Middle frontal gyrus (tissue), 1 donor: ENCODE results near the gene MSTO1.
"Not testable (repeated sequence)": the region's sequence is repeated elsewhere in the genome, so short reads cannot be mapped to it uniquely, and the experiment has no call there.

ENCODE experiments used
- DNase-seq: peaks from one replicate; pipeline ENCODE4 v3.0.0-alpha.2; 2015; ENCODE audit warnings: low spot score; ENCODE audit errors: extremely low spot score

The MSTO1 gene

GRCh38 chr1:155609515-155610256 lies at the start of gene MSTO1:
Gene MSTO1 (plus strand): TSS chr1:155610218. CDS start chr1:155610249, 31 bp downstream.
- peak; percentile 94 for DNase-seq

GRCh38 chr1:155561779-155562580 lies 48.0 kb upstream of the MSTO1 start:
- not testable (repeated sequence) for DNase-seq

GRCh38 chr1:155562581-155563376 lies 47.2 kb upstream of the MSTO1 start, which contains the start of gene ASH1L:
Gene ASH1L (minus strand): TSS chr1:155562803. CDS start chr1:155521519, 41,284 bp downstream.
- DNase-seq: peak; percentile 74

- not testable (repeated sequence) for DNase-seq
Measured at GRCh38 chr1:155563377-155564022, 46.5 kb upstream of the MSTO1 start.

DNA sequence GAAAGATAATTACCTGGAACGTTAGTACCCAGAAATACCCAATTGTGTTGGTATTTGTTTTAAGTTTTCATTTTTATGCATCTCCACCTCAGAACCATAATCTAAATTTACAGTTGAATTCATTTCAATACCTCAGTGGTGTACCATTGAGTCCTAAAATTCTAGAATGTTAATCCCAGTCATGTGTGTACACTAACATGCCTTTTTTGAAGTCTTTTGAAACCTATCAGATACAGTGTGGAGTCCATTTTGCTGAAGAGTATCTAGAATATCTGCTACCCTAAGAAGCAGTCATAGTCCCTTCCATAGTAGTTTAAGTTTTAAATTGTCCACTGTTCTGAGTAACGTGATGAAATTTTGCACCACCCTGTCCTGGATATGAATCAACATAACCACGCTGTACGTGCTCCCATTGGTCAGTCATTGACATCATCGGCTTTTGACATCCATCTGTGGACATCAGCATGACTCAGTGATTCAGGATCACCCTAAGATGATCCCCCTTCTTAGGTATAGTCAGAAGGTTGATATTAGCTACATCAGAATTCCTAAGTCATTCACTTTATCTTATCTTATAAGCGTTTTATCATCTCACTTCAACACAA lies 39.9 kb upstream of the MSTO1 start:
- DNase-seq: no peak

- no peak for DNase-seq
Measured at GRCh38 chr1:155570593-155570990, 39.4 kb upstream of the MSTO1 start.

DNA sequence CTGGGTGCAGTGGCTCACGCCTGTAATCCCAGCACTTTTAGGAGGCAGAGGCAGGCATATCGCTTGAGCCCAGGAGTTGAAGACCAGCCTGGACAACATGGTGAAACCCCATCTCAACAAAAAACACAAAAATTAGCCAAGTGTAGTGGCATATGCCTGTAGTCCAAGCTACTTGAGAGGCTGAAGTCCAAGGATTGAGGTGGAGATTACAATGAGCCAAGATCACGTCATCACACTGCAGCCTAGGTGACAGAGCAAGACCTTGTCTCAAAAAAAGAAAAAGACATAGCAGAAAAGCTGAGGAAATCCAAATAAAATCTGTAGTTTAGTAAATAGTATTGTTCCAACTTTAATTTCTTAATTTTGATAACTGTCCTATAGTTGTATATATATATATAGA lies 35.9 kb upstream of the MSTO1 start:
- no peak for DNase-seq

DNA sequence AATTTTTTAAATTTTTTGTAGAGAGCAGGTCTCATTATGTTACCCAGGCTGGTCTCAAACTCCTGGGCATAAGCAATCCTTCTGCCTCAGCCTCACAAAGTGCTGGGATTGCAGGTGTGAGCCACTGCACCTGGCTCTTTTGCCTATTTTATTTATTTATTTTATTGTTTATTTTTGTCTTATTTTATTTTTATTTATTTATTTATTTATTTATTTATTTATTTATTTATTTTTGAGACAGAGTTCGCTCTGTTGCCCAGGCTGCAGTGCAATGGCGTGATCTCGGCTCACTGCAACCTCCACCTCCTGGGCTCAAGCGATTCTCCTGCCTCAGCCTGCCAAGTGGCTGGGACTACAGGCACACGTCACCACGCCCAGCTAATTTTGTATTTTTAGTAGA lies 34.4 kb upstream of the MSTO1 start:
- not testable (repeated sequence) for DNase-seq

- not testable (repeated sequence) for DNase-seq
Measured at GRCh38 chr1:155583846-155584245, 26.2 kb upstream of the MSTO1 start.

- not testable (repeated sequence) for DNase-seq
Measured at GRCh38 chr1:155589282-155589681, 20.7 kb upstream of the MSTO1 start.

- not testable (repeated sequence) for DNase-seq
Measured at GRCh38 chr1:155590516-155591247, 19.3 kb upstream of the MSTO1 start.

DNA sequence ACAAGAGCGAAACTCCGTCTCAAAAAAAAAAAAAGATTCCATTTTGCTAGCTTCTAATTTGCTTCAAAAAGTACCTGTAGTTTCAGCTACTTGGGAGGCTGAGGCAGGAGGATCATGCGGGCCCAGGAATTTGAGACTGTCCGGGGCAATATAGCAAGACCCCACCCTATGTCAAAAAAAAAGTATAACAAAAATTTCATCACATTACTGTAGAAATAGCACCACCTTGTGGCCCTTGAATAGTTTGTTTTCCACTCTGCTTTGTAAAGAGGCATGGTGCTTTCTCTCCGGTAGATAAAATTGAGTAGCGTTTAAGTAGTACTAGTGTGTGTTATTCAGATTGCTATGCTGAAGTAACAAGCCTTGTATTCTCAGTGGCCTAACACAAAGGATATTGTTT lies 18.2 kb upstream of the MSTO1 start:
- DNase-seq: peak; percentile 58

- DNase-seq: peak; percentile 15
Measured at GRCh38 chr1:155595877-155596474, 14.0 kb upstream of the MSTO1 start.

GRCh38 chr1:155596864-155597263 lies 13.2 kb upstream of the MSTO1 start:
- no peak for DNase-seq

DNA sequence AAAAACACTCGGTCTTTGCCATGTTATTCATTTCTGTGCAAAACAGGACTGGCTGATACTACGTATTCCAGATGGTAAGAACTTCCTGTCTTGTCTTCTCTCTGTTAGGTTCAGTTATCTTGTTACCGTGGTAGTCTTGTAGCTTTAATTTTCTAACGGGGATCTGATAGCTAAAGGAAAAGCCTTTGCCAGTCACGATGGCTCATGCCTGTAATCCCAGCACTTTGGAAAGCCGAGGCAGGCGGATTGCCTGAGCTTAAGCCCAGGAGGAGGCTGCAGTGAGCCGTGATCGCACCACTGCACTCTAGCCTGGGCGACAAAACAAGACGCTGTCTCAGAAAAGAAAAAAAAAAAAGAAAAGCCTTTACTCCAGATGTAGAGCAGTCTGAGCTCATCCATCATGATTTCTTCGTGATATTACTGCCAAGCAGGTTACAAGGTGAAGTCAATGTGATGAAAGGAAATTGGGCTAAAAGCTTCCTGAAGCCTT lies 11.1 kb upstream of the MSTO1 start:
- DNase-seq: no peak

- DNase-seq: not testable (repeated sequence)
Measured at GRCh38 chr1:155599828-155600572, 10.0 kb upstream of the MSTO1 start.

DNA sequence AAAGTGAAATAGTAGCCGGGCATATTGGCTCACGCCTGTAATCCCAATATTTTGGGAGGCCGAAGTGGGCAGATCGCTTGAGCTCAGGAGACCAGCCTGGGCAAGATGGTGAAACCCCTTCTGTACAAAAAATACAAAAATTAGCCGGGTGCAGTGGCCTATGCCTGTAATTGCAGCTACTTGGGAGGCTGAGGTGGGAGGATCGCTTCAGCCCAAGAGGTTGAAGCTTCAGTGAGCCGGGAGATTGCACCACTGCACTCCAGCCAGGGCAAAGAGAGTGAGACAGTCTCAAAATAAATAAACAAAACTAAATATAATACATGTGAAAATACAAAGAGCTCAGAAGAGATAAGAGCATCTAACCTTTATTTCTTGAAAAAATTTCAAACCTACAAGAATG lies 2.3 kb upstream of the MSTO1 start:
- no peak for DNase-seq

DNA sequence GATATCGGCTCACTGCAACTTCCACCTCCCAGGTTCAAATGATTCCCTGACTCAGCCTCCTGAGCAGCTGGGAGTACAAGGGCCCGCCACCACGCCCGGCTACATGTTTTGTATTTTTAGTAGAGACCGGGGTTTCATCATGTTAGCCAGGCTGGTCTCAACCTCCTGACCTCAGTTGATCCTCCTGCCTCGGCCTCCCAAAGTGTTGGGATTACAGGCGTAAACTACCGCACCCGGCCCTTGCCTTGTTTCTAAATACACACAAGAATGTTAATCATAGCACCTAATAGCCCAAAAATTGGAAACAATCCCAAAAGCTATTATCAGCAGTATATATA lies 1.2 kb upstream of the MSTO1 start:
- DNase-seq: no peak

DNA sequence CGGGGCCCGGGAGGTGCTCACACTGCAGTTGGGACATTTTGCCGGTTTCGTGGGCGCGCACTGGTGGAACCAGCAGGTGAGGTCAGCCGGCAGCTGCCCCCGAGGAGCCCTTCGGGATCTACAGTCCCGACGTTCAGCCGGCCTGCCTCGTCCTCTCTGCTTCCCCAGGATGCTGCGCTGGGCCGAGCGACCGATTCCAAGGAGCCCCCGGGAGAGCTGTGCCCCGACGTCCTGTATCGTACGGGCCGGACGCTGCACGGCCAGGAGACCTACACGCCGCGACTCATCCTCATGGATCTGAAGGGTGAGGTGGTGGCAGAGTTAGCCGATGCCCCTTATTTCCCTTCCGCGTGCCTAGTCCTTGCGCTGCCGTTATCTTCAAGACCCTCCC lies 234 bp downstream of the MSTO1 start:
- DNase-seq: not testable (repeated sequence)
